Measurements from ENCODE around the gene FLNA. TPM values are rescaled to one million over a fixed set of nuclear protein-coding genes. Genes with fewer than 3 reads are reported as not detected.
A peak's percentile ranks its signal among the peaks of the same experiment; 100 is the strongest.

Gene FLNA
- total and polyA plus RNA-seq, 2 of the 13 experiments (the other 11 are each of a cell fraction or from before 2014, with no cell fraction given): 83.4 to 174 TPM

DNA sequence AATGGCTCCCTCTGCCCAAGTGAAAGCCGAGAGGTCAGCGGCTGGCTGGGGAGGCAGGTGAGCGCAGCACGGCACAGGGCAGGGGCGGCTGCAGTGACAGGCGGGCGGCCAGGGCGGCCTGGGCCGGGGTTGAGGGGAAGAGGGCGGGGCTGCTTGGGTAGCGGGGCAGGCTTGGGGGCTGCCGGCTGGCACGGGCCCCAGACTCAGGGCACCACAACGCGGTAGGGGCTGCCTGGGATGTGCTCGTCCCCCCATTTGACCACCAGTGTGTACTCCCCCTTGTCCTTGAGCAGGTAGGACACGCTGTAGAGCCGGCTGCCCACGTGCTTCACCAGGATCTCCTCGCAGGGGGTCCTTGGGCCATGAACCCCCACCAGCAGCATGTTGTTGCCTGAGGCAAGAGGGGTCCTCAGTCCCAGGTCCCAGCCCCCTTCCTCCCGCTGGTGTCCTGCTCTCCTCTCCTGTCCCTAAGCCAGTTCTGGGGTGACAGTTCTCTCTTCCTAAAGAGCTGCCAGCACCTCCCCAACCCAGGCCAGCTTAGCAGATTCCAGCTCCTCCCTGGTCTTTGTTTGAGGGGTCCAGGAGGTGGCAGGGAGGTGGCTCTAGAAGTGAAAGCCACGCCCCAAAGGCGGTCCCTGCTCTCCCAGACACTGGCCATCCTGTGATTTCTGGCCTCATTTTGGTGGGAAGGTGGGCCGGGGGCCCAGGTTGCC, 25.6 kb downstream of the FLNA start:
- DNase-seq (ENCODE audit: low spot score): no peak
- intact Hi-C loops (cut with micrococcal nuclease; ENCODE audit: unreplicated experiment): no loop called here
- H3K4me1 ChIP-seq (ENCODE audit: insufficient read depth, low read length): peaks cover 5% of the 10 kb centered on the region; the same call in 1 of the 2 replicates

More for the DNA sequence above, 25.6 kb downstream of the FLNA start:
- BruUV-seq (replicated peaks): TSS peak; percentile 65
- WGBS (ENCODE audit: low lambda C conversion rate): 100% methylated on average over 1 of the region's 24 CpGs
- Histone ChIP-seq H3K4me3 (replicated peaks in 1 of 3; ENCODE audit: insufficient read depth in 1 of 3, low read depth in 2 of 3, low read length in 3 of 3) (no peak overlapping the region), H3K79me2 (ENCODE audit: insufficient read depth, low read length) (no peaks in the 10 kb centered on the region), H4K20me1 (ENCODE audit: insufficient read depth, low read length) (no peaks in the 10 kb centered on the region), H3K9ac (ENCODE audit: insufficient read depth, low read depth, low read length) (no peak overlapping the region), H3K36me3 (replicated peaks in 1 of 2; ENCODE audit: control insufficient read depth in 1 of 2, insufficient read depth in 2 of 2, low read length in 2 of 2) (peaks cover 6 to 28% of the 10 kb centered on the region in 2 experiments; a peak in 3 of 5 replicates), H3K27ac (ENCODE audit: extremely low read length, insufficient read depth, low read length) (no peak overlapping the region), H2AFZ (ENCODE audit: low read length) (no peak overlapping the region), H3K9me3 (ENCODE audit: low read length) (no peaks in the 10 kb centered on the region), H3K27me3 (ENCODE audit: control insufficient read depth in 1 of 2, insufficient read depth in 2 of 2, low read length in 2 of 2) (no peaks in the 10 kb centered on the region), H3K4me2 (ENCODE audit: low read depth, low read length) (no peak overlapping the region)
- ChIA-PET CTCF (ENCODE audit: low intra/inter-chr PET ratio, low total read pairs) (no interaction called here), POLR2A (interaction anchor here (1.9 kb wide), 2 partner anchors 17 to 49 kb away, joined by 5 read pairs; partner anchors contain the start of gene RPL10)
- in situ Hi-C loops (cut with HindIII; ENCODE audit: extremely low pct_ligation_motif_present, low pct_unique_long_range_greater_than_20kb): no loop called here
- ATAC-seq (no peak), FAIRE-seq (no peak)
- TF ChIP-seq ZNF615 (CRISPR knock-in tag; IDR thresholded peaks at IDR 0.05; ENCODE audit: borderline replicate concordance) (no peak), NR1H2 (CRISPR knock-in tag; IDR thresholded peaks at IDR 0.05; ENCODE audit: borderline replicate concordance, low read depth) (no peak), PCBP1 (IDR thresholded peaks at IDR 0.05; ENCODE audit: borderline replicate concordance, low read depth, low read length) (no peak), TARDBP (CRISPR knock-in tag; IDR thresholded peaks at IDR 0.05) (no peak), STAT5B (CRISPR knock-in tag; IDR thresholded peaks at IDR 0.05) (no peak), ZFY (CRISPR knock-in tag; IDR thresholded peaks at IDR 0.05) (no peak), ATF1 (CRISPR knock-in tag; IDR thresholded peaks at IDR 0.05) (no peak), TEAD3 (CRISPR knock-in tag; optimal IDR thresholded peaks at IDR 0.05; ENCODE audit: borderline replicate concordance) (no peak), NFIC (IDR thresholded peaks at IDR 0.05; ENCODE audit: low read length) (no peak), PHF8 (CRISPR knock-in tag; IDR thresholded peaks at IDR 0.05) (no peak)
- TF ChIP-seq, protein P1, sequence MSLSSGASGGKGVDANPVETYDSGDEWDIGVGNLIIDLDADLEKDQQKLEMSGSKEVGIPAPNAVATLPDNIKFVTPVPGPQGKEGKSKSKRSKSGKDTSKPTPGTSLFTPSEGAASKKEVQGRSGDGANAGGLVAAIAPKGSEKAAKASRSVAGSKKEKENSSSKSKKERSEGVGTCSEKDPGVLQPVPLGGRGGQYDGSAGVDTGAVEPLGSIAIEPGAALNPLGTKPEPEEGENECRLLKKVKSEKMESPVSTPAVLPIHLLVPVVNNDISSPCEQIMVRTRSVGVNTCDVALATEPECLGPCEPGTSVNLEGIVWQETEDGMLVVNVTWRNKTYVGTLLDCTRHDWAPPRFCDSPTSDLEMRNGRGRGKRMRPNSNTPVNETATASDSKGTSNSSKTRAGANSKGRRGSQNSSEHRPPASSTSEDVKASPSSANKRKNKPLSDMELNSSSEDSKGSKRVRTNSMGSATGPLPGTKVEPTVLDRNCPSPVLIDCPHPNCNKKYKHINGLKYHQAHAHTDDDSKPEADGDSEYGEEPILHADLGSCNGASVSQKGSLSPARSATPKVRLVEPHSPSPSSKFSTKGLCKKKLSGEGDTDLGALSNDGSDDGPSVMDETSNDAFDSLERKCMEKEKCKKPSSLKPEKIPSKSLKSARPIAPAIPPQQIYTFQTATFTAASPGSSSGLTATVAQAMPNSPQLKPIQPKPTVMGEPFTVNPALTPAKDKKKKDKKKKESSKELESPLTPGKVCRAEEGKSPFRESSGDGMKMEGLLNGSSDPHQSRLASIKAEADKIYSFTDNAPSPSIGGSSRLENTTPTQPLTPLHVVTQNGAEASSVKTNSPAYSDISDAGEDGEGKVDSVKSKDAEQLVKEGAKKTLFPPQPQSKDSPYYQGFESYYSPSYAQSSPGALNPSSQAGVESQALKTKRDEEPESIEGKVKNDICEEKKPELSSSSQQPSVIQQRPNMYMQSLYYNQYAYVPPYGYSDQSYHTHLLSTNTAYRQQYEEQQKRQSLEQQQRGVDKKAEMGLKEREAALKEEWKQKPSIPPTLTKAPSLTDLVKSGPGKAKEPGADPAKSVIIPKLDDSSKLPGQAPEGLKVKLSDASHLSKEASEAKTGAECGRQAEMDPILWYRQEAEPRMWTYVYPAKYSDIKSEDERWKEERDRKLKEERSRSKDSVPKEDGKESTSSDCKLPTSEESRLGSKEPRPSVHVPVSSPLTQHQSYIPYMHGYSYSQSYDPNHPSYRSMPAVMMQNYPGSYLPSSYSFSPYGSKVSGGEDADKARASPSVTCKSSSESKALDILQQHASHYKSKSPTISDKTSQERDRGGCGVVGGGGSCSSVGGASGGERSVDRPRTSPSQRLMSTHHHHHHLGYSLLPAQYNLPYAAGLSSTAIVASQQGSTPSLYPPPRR (CRISPR knock-in tag; IDR thresholded peaks at IDR 0.05; ENCODE audit: borderline replicate concordance): no peak
- TF ChIP-seq, protein P2, sequence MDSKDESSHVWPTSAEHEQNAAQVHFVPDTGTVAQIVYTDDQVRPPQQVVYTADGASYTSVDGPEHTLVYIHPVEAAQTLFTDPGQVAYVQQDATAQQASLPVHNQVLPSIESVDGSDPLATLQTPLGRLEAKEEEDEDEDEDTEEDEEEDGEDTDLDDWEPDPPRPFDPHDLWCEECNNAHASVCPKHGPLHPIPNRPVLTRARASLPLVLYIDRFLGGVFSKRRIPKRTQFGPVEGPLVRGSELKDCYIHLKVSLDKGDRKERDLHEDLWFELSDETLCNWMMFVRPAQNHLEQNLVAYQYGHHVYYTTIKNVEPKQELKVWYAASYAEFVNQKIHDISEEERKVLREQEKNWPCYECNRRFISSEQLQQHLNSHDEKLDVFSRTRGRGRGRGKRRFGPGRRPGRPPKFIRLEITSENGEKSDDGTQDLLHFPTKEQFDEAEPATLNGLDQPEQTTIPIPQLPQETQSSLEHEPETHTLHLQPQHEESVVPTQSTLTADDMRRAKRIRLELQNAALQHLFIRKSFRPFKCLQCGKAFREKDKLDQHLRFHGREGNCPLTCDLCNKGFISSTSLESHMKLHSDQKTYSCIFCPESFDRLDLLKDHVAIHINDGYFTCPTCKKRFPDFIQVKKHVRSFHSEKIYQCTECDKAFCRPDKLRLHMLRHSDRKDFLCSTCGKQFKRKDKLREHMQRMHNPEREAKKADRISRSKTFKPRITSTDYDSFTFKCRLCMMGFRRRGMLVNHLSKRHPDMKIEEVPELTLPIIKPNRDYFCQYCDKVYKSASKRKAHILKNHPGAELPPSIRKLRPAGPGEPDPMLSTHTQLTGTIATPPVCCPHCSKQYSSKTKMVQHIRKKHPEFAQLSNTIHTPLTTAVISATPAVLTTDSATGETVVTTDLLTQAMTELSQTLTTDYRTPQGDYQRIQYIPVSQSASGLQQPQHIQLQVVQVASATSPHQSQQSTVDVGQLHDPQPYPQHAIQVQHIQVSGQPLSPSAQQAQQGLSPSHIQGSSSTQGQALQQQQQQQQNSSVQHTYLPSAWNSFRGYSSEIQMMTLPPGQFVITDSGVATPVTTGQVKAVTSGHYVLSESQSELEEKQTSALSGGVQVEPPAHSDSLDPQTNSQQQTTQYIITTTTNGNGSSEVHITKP (CRISPR knock-in tag; IDR thresholded peaks at IDR 0.05; ENCODE audit: low read depth): no peak

Data from HepG2 (cell line).